ENCODE data around the gene SFXN5.

The SFXN5 gene

GRCh38 chr2:72952110-72952823 lies 119.2 kb downstream of the SFXN5 start:
- POLR2A ChIA-PET = no interaction called here
- no peaks in the 10 kb centered on the region for H3K4me1 ChIP-seq (ENCODE audit: control insufficient read depth, insufficient read depth, low read length)
- H3K27ac ChIP-seq (ENCODE audit: extremely low read depth, low read depth, low read length) = no peak overlapping the region
- no peak for TF ChIP-seq ZNF521 (tag by site-specific recombination; IDR thresholded peaks at IDR 0.05)
- no peak for TF ChIP-seq ZNF561 (tag by site-specific recombination; IDR thresholded peaks at IDR 0.05; ENCODE audit: borderline replicate concordance)
- TF ChIP-seq GLIS1 (tag by site-specific recombination; IDR thresholded peaks at IDR 0.05) = no peak
- peaks cover 0 to under 1% of the 10 kb centered on the region in 2 experiments; a peak in 1 of 3 replicates for H3K36me3 ChIP-seq (ENCODE audit: control insufficient read depth in 2 of 2, insufficient read depth in 1 of 2, low read length in 2 of 2)
- CTCF ChIA-PET = interaction anchor here (0.6 to 2.7 kb wide), 5 partner anchors 18 to 225 kb away, joined by 3 to 21 read pairs (median 4); no protein-coding TSS in a partner anchor
- H3K9me3 ChIP-seq (ENCODE audit: control insufficient read depth, insufficient read depth, low read depth, low read length) = no peaks in the 10 kb centered on the region
- no peak overlapping the region for H3K4me3 ChIP-seq (ENCODE audit: low read depth, low read length)

- no peak for TF ChIP-seq KLF17 (tag by site-specific recombination; IDR thresholded peaks at IDR 0.05)
- TF ChIP-seq ZNF530 (tag by site-specific recombination; IDR thresholded peaks at IDR 0.05; ENCODE audit: low read depth) = no peak
- TF ChIP-seq ZNF292 (tag by site-specific recombination; IDR thresholded peaks at IDR 0.05; ENCODE audit: borderline replicate concordance, low read depth) = no peak
- CTCF ChIA-PET = interaction anchor here (0.6 to 2.7 kb wide), 5 partner anchors 17 to 226 kb away, joined by 3 to 21 read pairs (median 4); no protein-coding TSS in a partner anchor
- Histone ChIP-seq H3K4me3 (ENCODE audit: low read depth, low read length) (no peak overlapping the region), H3K27ac (ENCODE audit: extremely low read depth, low read depth, low read length) (no peak overlapping the region), H3K36me3 (ENCODE audit: control insufficient read depth in 2 of 2, insufficient read depth in 1 of 2, low read length in 2 of 2) (no peaks in the 10 kb centered on the region), H3K4me1 (ENCODE audit: control insufficient read depth, insufficient read depth, low read length) (no peaks in the 10 kb centered on the region), H3K9me3 (ENCODE audit: control insufficient read depth, insufficient read depth, low read depth, low read length) (no peaks in the 10 kb centered on the region)
- POLR2A ChIA-PET = no interaction called here
These were observed 120.0 kb downstream of the SFXN5 start for GRCh38 chr2:72951303-72952095.

GRCh38 chr2:72950558-72951255 lies 120.8 kb downstream of the SFXN5 start:
- CTCF ChIA-PET = interaction anchor here (0.7 to 2.7 kb wide), 2 partner anchors 16 to 58 kb away, joined by 3 to 21 read pairs; no protein-coding TSS in a partner anchor
- Histone ChIP-seq H3K27ac (ENCODE audit: extremely low read depth, low read depth, low read length) (no peak overlapping the region), H3K36me3 (ENCODE audit: control insufficient read depth in 2 of 2, insufficient read depth in 1 of 2, low read length in 2 of 2) (no peaks in the 10 kb centered on the region), H3K4me1 (ENCODE audit: control insufficient read depth, insufficient read depth, low read length) (no peaks in the 10 kb centered on the region), H3K9me3 (ENCODE audit: control insufficient read depth, insufficient read depth, low read depth, low read length) (no peaks in the 10 kb centered on the region), H3K4me3 (ENCODE audit: low read depth, low read length) (no peak overlapping the region)
- POLR2A ChIA-PET = no interaction called here
- TF ChIP-seq ZNF16 (tag by site-specific recombination; IDR thresholded peaks at IDR 0.05; ENCODE audit: low read depth) (no peak), GLIS2 (tag by site-specific recombination; IDR thresholded peaks at IDR 0.05) (no peak), SALL2 (tag by site-specific recombination; IDR thresholded peaks at IDR 0.05; ENCODE audit: borderline replicate concordance) (no peak)
- TF ChIP-seq, protein P1, sequence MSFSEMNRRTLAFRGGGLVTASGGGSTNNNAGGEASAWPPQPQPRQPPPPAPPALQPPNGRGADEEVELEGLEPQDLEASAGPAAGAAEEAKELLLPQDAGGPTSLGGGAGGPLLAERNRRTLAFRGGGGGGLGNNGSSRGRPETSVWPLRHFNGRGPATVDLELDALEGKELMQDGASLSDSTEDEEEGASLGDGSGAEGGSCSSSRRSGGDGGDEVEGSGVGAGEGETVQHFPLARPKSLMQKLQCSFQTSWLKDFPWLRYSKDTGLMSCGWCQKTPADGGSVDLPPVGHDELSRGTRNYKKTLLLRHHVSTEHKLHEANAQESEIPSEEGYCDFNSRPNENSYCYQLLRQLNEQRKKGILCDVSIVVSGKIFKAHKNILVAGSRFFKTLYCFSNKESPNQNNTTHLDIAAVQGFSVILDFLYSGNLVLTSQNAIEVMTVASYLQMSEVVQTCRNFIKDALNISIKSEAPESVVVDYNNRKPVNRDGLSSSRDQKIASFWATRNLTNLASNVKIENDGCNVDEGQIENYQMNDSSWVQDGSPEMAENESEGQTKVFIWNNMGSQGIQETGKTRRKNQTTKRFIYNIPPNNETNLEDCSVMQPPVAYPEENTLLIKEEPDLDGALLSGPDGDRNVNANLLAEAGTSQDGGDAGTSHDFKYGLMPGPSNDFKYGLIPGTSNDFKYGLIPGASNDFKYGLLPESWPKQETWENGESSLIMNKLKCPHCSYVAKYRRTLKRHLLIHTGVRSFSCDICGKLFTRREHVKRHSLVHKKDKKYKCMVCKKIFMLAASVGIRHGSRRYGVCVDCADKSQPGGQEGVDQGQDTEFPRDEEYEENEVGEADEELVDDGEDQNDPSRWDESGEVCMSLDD (tag by site-specific recombination; IDR thresholded peaks at IDR 0.05) = no peak

GRCh38 chr2:72949642-72950041 lies 121.9 kb downstream of the SFXN5 start:
- CTCF ChIA-PET = interaction anchor here (0.6 to 0.7 kb wide), 2 partner anchors 10 to 32 kb away, joined by 4 read pairs; partner anchors contain the start of gene EMX1
- Histone ChIP-seq H3K27ac (ENCODE audit: extremely low read depth, low read depth, low read length) (no peak overlapping the region), H3K4me3 (ENCODE audit: low read depth, low read length) (no peak overlapping the region), H3K36me3 (ENCODE audit: control insufficient read depth in 2 of 2, insufficient read depth in 1 of 2, low read length in 2 of 2) (no peaks in the 10 kb centered on the region), H3K9me3 (ENCODE audit: control insufficient read depth, insufficient read depth, low read depth, low read length) (no peaks in the 10 kb centered on the region), H3K4me1 (ENCODE audit: control insufficient read depth, insufficient read depth, low read length) (no peaks in the 10 kb centered on the region)
- TF ChIP-seq, protein P2, sequence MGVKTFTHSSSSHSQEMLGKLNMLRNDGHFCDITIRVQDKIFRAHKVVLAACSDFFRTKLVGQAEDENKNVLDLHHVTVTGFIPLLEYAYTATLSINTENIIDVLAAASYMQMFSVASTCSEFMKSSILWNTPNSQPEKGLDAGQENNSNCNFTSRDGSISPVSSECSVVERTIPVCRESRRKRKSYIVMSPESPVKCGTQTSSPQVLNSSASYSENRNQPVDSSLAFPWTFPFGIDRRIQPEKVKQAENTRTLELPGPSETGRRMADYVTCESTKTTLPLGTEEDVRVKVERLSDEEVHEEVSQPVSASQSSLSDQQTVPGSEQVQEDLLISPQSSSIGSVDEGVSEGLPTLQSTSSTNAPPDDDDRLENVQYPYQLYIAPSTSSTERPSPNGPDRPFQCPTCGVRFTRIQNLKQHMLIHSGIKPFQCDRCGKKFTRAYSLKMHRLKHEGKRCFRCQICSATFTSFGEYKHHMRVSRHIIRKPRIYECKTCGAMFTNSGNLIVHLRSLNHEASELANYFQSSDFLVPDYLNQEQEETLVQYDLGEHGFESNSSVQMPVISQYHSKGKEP (tag by site-specific recombination; IDR thresholded peaks at IDR 0.05) = no peak
- TF ChIP-seq ZIC2 (tag by site-specific recombination; IDR thresholded peaks at IDR 0.05) (peak; percentile 52), ZFHX2 (tag by site-specific recombination; conservative IDR thresholded peaks at IDR 0.05) (0 out of 2 replicates have a peak, but pooled peaks have one; percentile 20), EGR2 (tag by site-specific recombination; IDR thresholded peaks at IDR 0.05; ENCODE audit: low read depth) (peak; percentile 41; the same call in 1 of the 2 replicates)
- POLR2A ChIA-PET = interaction anchor here (0.9 kb wide), 1 partner anchor 10 kb away, joined by 3 read pairs; no protein-coding TSS in a partner anchor

Measured in HEK293 (cell line).